ENCODE data around the gene NAMPT. TPM values are rescaled to one million over a fixed set of nuclear protein-coding genes. Genes with fewer than 3 reads are reported as not detected.

Gene NAMPT
- total RNA-seq, 2 experiments from 2014 or later = 790 to 812 TPM

DNA sequence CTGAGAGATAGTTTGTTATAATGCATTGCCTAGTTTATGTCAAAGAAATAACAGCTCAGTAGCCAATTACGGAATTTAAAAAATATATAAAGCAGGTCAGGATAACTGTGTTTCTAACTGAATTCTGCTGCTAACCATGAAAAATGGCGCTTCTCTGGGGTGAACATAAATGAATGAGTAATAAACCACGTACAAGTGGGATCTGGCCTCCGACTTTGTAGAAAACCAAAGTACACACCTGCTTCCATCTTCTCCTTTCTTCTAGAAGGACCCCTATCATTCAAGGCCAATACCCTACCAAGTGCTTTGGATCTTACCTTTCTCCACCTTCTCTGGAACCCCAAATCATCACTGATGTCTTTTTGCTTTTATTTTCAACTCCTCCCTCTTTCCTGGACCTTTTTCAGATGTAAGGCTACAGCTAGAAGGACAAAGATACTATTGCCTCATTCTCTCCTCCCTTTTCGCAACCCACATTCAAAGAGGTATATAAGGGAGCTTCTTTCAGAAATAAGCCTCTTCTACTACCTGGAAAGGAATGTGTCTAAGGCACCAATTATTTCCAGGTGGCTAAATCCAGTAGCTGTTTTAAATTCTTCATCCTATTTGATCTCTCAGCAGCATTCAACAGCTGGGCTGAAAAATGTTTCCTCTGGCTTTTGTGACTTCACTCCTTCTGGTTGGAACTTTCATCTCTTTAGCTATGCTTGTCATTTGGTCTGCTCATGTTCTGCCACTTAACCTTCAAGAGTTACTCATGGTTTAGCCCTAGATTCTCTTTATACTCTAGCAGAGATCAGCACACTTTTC lies 37.7 kb downstream of the NAMPT start:
- Mint-ChIP-seq H3K4me3 (no peak overlapping the region), H3K27ac (peak overlapping the region; percentile 55), H3K27me3 (no peaks in the 10 kb centered on the region), H3K9me3 (peaks cover 17% of the 10 kb centered on the region), H3K36me3 (ENCODE audit: low read depth) (peaks cover 44% of the 10 kb centered on the region), H3K4me1 (ENCODE audit: low read depth) (no peaks in the 10 kb centered on the region)
- intact Hi-C loops (cut with micrococcal nuclease) = no loop called here
- no peak for TF ChIP-seq CTCF (IDR thresholded peaks at IDR 0.05)
- ChIA-PET POLR2A (interaction anchor here (0.6 to 1.2 kb wide), 2 partner anchors 12 to 471 kb away, joined by 3 read pairs; no protein-coding TSS in a partner anchor), CTCF (no interaction called here)
- ATAC-seq (peak; percentile 60), DNase-seq (no peak)

- Mint-ChIP-seq H3K27me3 (no peaks in the 10 kb centered on the region), H3K4me1 (ENCODE audit: low read depth) (no peaks in the 10 kb centered on the region), H3K9me3 (peaks cover 15% of the 10 kb centered on the region), H3K27ac (no peak overlapping the region), H3K36me3 (ENCODE audit: low read depth) (peaks cover 21% of the 10 kb centered on the region), H3K4me3 (no peak overlapping the region)
- no peak for TF ChIP-seq CTCF (IDR thresholded peaks at IDR 0.05)
- ChIA-PET CTCF (interaction anchor here (0.7 kb wide), 1 partner anchor 219 kb away, joined by 4 read pairs; no protein-coding TSS in a partner anchor), POLR2A (interaction anchor here (1.0 kb wide), 1 partner anchor 67 kb away, joined by 3 read pairs; no protein-coding TSS in a partner anchor)
- ATAC-seq (no peak), DNase-seq (no peak)
- intact Hi-C loops (cut with micrococcal nuclease) = no loop called here
Measured at GRCh38 chr7:106243893-106244292, 40.9 kb downstream of the NAMPT start.

- intact Hi-C loops (cut with micrococcal nuclease) = no loop called here
- no peak for ATAC-seq
- H3K4me3 Mint-ChIP-seq = no peak overlapping the region
- POLR2A ChIA-PET = no interaction called here
- no peaks in the 10 kb centered on the region for H3K4me1 Mint-ChIP-seq (ENCODE audit: low read depth)
- DNase-seq = no peak
- no peak overlapping the region for H3K27ac Mint-ChIP-seq
- CTCF ChIA-PET = no interaction called here
- no peaks in the 10 kb centered on the region for H3K36me3 Mint-ChIP-seq (ENCODE audit: low read depth)
- TF ChIP-seq CTCF (IDR thresholded peaks at IDR 0.05) = no peak
- no peaks in the 10 kb centered on the region for H3K27me3 Mint-ChIP-seq
- H3K9me3 Mint-ChIP-seq = peaks cover 5% of the 10 kb centered on the region
Measured at GRCh38 chr7:106239406-106239805, 45.4 kb downstream of the NAMPT start.

- intact Hi-C loops (cut with micrococcal nuclease) = no loop called here
- Mint-ChIP-seq H3K9me3 (peaks cover under 1% of the 10 kb centered on the region), H3K4me3 (no peak overlapping the region), H3K4me1 (ENCODE audit: low read depth) (no peaks in the 10 kb centered on the region), H3K27me3 (peaks cover 2% of the 10 kb centered on the region), H3K36me3 (ENCODE audit: low read depth) (no peaks in the 10 kb centered on the region), H3K27ac (no peak overlapping the region)
- DNase-seq (no peak), ATAC-seq (no peak)
- ChIA-PET POLR2A (no interaction called here), CTCF (no interaction called here)
- no peak for TF ChIP-seq CTCF (IDR thresholded peaks at IDR 0.05)
Measured at GRCh38 chr7:106238830-106239229, 46.0 kb downstream of the NAMPT start.

- DNase-seq (no peak), ATAC-seq (no peak)
- H3K27me3 Mint-ChIP-seq = peaks cover 14% of the 10 kb centered on the region
- no peaks in the 10 kb centered on the region for H3K4me1 Mint-ChIP-seq (ENCODE audit: low read depth)
- H3K27ac Mint-ChIP-seq = no peak overlapping the region
- CTCF ChIA-PET = interaction anchor here (1.3 kb wide), 1 partner anchor 193 kb away, joined by 3 read pairs; no protein-coding TSS in a partner anchor
- intact Hi-C loops (cut with micrococcal nuclease) = no loop called here
- no peak overlapping the region for H3K4me3 Mint-ChIP-seq
- no peaks in the 10 kb centered on the region for H3K9me3 Mint-ChIP-seq
- POLR2A ChIA-PET = no interaction called here
- no peaks in the 10 kb centered on the region for H3K36me3 Mint-ChIP-seq (ENCODE audit: low read depth)
- TF ChIP-seq CTCF (IDR thresholded peaks at IDR 0.05) = no peak
Measured at GRCh38 chr7:106236065-106236464, 48.7 kb downstream of the NAMPT start.
